GM23338 (cell line): ENCODE data around the gene RANGAP1. TPM values are rescaled to one million over a fixed set of nuclear protein-coding genes. Genes with fewer than 3 reads are reported as not detected.

ENCODE experiments used
- ATAC-seq: fragments of 200-7000 bp; cut with Tn5 transposase; 3 replicates; pipeline ENCODE4 v1.9.1; 2020
- DNase-seq: peaks from one replicate; pipeline ENCODE4 v3.0.0-alpha.2; 2015; ENCODE audit warnings: low spot score
- H2AFZ ChIP-seq: fragments of 200-600 bp; sonication (generic); 2 replicates; pipeline ENCODE4 v1.8.0; 2016; ENCODE audit warnings: antibody characterized with exemption, mild to moderate bottlenecking, moderate library complexity
- H3F3A ChIP-seq: fragments of 200-600 bp; sonication (generic); replicated peaks from 2 replicates; pipeline ENCODE4 v1.8.0; 2017; ENCODE audit warnings: antibody characterized with exemption, mixed run types, low read depth
- H3K27ac ChIP-seq: fragments of 200-600 bp; sonication (generic); 2 replicates; pipeline ENCODE4 v1.6.1; 2016; ENCODE audit warnings: low read depth
- H3K27me3 ChIP-seq: fragments of 200-600 bp; sonication (generic); 2 replicates; pipeline ENCODE4 v1.8.0; 2016; ENCODE audit warnings: mild to moderate bottlenecking, mixed run types, moderate library complexity; ENCODE audit not compliant: insufficient read depth
- H3K36me3 ChIP-seq: fragments of 200-600 bp; sonication (generic); 2 replicates; pipeline ENCODE4 v1.8.0; 2016; ENCODE audit warnings: mild to moderate bottlenecking; ENCODE audit not compliant: insufficient read depth
- H3K4me1 ChIP-seq: fragments of 200-600 bp; sonication (generic); 2 replicates; pipeline ENCODE4 v1.8.0; 2016; ENCODE audit warnings: mild to moderate bottlenecking, moderate library complexity; ENCODE audit not compliant: insufficient read depth
- H3K4me2 ChIP-seq: fragments of 200-600 bp; sonication (generic); 2 replicates; pipeline ENCODE4 v1.7.1; 2017; ENCODE audit warnings: mixed run types
- H3K4me3 ChIP-seq: fragments of 200-600 bp; sonication (generic); 2 replicates; pipeline ENCODE4 v1.6.1; 2016; ENCODE audit warnings: mixed run types
- H3K79me2 ChIP-seq: fragments of 200-600 bp; sonication (generic); replicated peaks from 2 replicates; pipeline ENCODE4 v1.8.0; 2017; ENCODE audit warnings: mild to moderate bottlenecking; ENCODE audit not compliant: insufficient read depth
- H3K9me2 ChIP-seq: fragments of 200-600 bp; sonication (generic); 2 replicates; pipeline ENCODE4 v1.8.0; 2017; ENCODE audit not compliant: insufficient read depth
- H4K20me1 ChIP-seq: fragments of 200-600 bp; sonication (generic); replicated peaks from 2 replicates; pipeline ENCODE4 v1.8.0; 2017; ENCODE audit warnings: mild to moderate bottlenecking; ENCODE audit not compliant: insufficient read depth
- H3K27ac Mint-ChIP-seq: 2 replicates; pipeline ENCODE4 v1.8.0; 2020; ENCODE audit warnings: inconsistent platforms, mild to moderate bottlenecking, moderate library complexity, mixed read lengths
- H3K27me3 Mint-ChIP-seq: 3 replicates; pipeline ENCODE4 v1.8.0; 2022; ENCODE audit warnings: low read depth, mild to moderate bottlenecking, moderate library complexity, mixed read lengths, inconsistent platforms; ENCODE audit not compliant: insufficient read depth, poor library complexity
- H3K36me3 Mint-ChIP-seq: 3 replicates; pipeline ENCODE4 v1.8.0; 2021; ENCODE audit warnings: low read depth, mild to moderate bottlenecking, inconsistent platforms, moderate library complexity, mixed read lengths
- H3K4me1 Mint-ChIP-seq: 3 replicates; pipeline ENCODE4 v1.8.0; 2020; ENCODE audit warnings: mild to moderate bottlenecking, inconsistent platforms, mixed read lengths
- H3K4me3 Mint-ChIP-seq: 3 replicates; pipeline ENCODE4 v1.8.0; 2021; ENCODE audit warnings: moderate library complexity, mild to moderate bottlenecking, inconsistent platforms, mixed read lengths
- H3K9me3 Mint-ChIP-seq: 3 replicates; pipeline ENCODE4 v1.8.0; 2020; ENCODE audit warnings: moderate library complexity, mild to moderate bottlenecking, inconsistent platforms, mixed read lengths
- CREB1 ChIP-seq: fragments of 250-450 bp; sonication (Bioruptor Pico); IDR thresholded peaks from 2 replicates; pipeline ENCODE4 v1.5.0; 2020; ENCODE audit warnings: low read depth, mild to moderate bottlenecking, moderate library complexity
- EZH2 ChIP-seq: fragments of 200-600 bp; sonication (generic); IDR thresholded peaks from one replicate; pipeline ENCODE4 v1.8.0; 2017; ENCODE audit warnings: antibody characterized with exemption, mild to moderate bottlenecking, low read depth; ENCODE audit not compliant: unreplicated experiment
- EZH2phosphoT487 ChIP-seq: fragments of 200-600 bp; sonication (generic); IDR thresholded peaks from one replicate; pipeline ENCODE4 v1.8.1; 2018; ENCODE audit warnings: antibody characterized with exemption; ENCODE audit not compliant: unreplicated experiment
- JUNB ChIP-seq: IDR thresholded peaks from one replicate; pipeline ENCODE4 v1.6.1; 2016; ENCODE audit warnings: antibody characterized with exemption; ENCODE audit not compliant: unreplicated experiment
- NANOG ChIP-seq: IDR thresholded peaks from 2 replicates; pipeline ENCODE4 v1.6.1; 2016; ENCODE audit warnings: antibody characterized with exemption, borderline replicate concordance
- POLR2AphosphoS5 ChIP-seq: IDR thresholded peaks from 2 replicates; pipeline ENCODE4 v1.6.1; 2016; ENCODE audit warnings: antibody characterized with exemption, low read depth
- STAT1 ChIP-seq: IDR thresholded peaks from one replicate; pipeline ENCODE4 v1.6.1; 2016; ENCODE audit warnings: antibody characterized with exemption; ENCODE audit not compliant: unreplicated experiment
- ZNF114 ChIP-seq: fragments of 250-450 bp; sonication (Bioruptor Pico); IDR thresholded peaks from 2 replicates; pipeline ENCODE4 v1.5.0; 2020; ENCODE audit warnings: mild to moderate bottlenecking, moderate library complexity
- ZNF331 ChIP-seq: fragments of 250-450 bp; sonication (Bioruptor Pico); IDR thresholded peaks from 2 replicates; pipeline ENCODE4 v1.5.0; 2020; ENCODE audit warnings: low read depth, mild to moderate bottlenecking, moderate library complexity
- polyA plus RNA-seq: library from polyadenylated mRNA; unstranded; fragments of >200 nt; fragmentation: Nextera tagmentation; extraction: Ambion mirVana; gene quantifications from 2 replicates; pipeline ENCODE4 v1.2.1, GENCODE V29; 2016
- total RNA-seq: library from RNA; depleted of rRNA; stranded (reverse); fragments of >200 nt; shearing (Covaris generic); gene quantifications from 2 replicates; pipeline ENCODE4 v1.2.3, GENCODE V29; 2014
- TF ChIP-seq, protein P1 (sequence below): IDR thresholded peaks from one replicate; pipeline ENCODE4 v1.6.1; 2018; ENCODE audit warnings: antibody characterized with exemption; ENCODE audit not compliant: unreplicated experiment
- TF ChIP-seq, protein P2 (sequence below): fragments of 250-450 bp; sonication (Bioruptor Pico); IDR thresholded peaks from 2 replicates; pipeline ENCODE4 v1.5.0; 2020; ENCODE audit warnings: mild to moderate bottlenecking, moderate library complexity
- TF ChIP-seq, protein P3 (sequence below), 2 experiments: fragments of 200-600 bp in 1 of 2; sonication (generic) in 1 of 2; conservative IDR thresholded peaks; 2 replicates each; pipeline versions ENCODE4 v1.5.1 to v1.6.1; 2016 to 2017; ENCODE audit warnings: antibody characterized with exemption in 2 of 2, low read depth in 2 of 2, mild to moderate bottlenecking in 2 of 2, moderate library complexity in 1 of 2
- TF ChIP-seq, protein P4 (sequence below): IDR thresholded peaks from 2 replicates; pipeline ENCODE4 v1.6.1; 2016; ENCODE audit warnings: antibody characterized with exemption

RANGAP1 gene
- total and polyA plus RNA-seq, 2 experiments from 2014 or later = 54.7 to 141 TPM

DNA sequence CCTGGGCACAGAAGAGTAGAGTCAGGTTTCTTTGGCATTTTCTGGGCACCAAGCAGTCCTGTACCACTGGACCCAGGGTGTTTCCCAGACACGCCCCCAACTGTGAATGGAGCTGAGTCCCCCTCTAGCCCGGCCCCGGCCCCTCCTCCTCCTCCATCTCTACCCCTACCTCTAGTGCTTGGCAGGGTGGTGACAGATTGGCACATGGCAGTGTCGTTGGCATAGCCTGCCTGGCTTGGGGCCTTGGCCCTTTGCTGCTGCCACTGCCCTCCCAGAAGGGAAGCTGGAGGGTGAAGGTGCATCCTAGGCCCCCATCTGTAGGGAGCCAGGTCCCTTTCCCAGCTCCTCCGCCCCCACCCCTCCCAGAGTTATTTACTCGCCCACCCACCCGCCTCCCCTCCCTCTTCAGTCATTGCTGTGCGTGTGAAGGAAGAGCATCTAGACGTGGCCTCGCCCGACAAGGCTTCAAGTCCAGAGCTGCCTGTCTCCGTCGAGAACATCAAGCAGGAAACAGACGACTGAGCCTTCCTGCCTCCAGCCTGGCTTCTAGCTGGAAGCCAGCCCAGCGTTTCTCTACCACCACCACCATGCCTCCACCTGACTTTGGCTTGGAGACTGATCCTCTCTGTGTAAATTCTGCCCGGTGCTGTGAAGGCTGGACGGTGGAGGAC, 56.1 kb downstream of the RANGAP1 start (continued):
- TF ChIP-seq, protein P1, sequence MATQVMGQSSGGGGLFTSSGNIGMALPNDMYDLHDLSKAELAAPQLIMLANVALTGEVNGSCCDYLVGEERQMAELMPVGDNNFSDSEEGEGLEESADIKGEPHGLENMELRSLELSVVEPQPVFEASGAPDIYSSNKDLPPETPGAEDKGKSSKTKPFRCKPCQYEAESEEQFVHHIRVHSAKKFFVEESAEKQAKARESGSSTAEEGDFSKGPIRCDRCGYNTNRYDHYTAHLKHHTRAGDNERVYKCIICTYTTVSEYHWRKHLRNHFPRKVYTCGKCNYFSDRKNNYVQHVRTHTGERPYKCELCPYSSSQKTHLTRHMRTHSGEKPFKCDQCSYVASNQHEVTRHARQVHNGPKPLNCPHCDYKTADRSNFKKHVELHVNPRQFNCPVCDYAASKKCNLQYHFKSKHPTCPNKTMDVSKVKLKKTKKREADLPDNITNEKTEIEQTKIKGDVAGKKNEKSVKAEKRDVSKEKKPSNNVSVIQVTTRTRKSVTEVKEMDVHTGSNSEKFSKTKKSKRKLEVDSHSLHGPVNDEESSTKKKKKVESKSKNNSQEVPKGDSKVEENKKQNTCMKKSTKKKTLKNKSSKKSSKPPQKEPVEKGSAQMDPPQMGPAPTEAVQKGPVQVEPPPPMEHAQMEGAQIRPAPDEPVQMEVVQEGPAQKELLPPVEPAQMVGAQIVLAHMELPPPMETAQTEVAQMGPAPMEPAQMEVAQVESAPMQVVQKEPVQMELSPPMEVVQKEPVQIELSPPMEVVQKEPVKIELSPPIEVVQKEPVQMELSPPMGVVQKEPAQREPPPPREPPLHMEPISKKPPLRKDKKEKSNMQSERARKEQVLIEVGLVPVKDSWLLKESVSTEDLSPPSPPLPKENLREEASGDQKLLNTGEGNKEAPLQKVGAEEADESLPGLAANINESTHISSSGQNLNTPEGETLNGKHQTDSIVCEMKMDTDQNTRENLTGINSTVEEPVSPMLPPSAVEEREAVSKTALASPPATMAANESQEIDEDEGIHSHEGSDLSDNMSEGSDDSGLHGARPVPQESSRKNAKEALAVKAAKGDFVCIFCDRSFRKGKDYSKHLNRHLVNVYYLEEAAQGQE = no peak
- TF ChIP-seq STAT1 (no peak), EZH2phosphoT487 (no peak), POLR2AphosphoS5 (no peak)

DNA sequence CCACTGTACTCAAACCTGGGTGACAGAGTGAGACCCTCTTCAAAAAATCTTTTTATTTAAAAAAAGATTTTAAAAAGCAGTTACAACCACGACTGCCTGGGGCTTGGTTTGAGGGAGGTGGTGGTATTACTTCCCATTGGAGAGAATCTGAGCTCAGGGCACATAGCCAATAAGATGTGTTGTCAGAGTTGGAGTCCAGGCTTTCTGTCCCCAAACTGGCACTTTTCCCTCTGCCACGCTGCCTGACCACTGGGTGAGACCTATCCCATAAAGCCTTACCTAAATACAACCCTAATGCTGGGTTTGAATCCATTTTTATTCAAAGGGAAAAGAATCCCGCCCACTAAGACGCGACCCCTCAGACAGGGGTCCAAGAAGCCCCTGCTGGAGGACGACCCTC, 56.8 kb downstream of the RANGAP1 start:
- H3K9me3 Mint-ChIP-seq = no peaks in the 10 kb centered on the region
- H3K4me3 Mint-ChIP-seq = no peak overlapping the region
- H3K4me1 Mint-ChIP-seq = no peaks in the 10 kb centered on the region
- ATAC-seq = no peak
- Histone ChIP-seq H3K27me3 (no peaks in the 10 kb centered on the region), H3K27ac (no peak overlapping the region), H3K36me3 (peaks cover 4% of the 10 kb centered on the region; the same call in 1 of the 2 replicates), H3K9me2 (no peaks in the 10 kb centered on the region), H4K20me1 (no peaks in the 10 kb centered on the region), H3K79me2 (no peaks in the 10 kb centered on the region), H3K4me1 (no peaks in the 10 kb centered on the region), H3K4me3 (no peak overlapping the region), H3F3A (no peaks in the 10 kb centered on the region), H2AFZ (no peak overlapping the region), H3K4me2 (no peak overlapping the region)
- H3K27me3 Mint-ChIP-seq = peaks cover 13% of the 10 kb centered on the region
- no peak overlapping the region for H3K27ac Mint-ChIP-seq
- no peak for DNase-seq
- H3K36me3 Mint-ChIP-seq = peaks cover 27% of the 10 kb centered on the region
- TF ChIP-seq, protein P2, sequence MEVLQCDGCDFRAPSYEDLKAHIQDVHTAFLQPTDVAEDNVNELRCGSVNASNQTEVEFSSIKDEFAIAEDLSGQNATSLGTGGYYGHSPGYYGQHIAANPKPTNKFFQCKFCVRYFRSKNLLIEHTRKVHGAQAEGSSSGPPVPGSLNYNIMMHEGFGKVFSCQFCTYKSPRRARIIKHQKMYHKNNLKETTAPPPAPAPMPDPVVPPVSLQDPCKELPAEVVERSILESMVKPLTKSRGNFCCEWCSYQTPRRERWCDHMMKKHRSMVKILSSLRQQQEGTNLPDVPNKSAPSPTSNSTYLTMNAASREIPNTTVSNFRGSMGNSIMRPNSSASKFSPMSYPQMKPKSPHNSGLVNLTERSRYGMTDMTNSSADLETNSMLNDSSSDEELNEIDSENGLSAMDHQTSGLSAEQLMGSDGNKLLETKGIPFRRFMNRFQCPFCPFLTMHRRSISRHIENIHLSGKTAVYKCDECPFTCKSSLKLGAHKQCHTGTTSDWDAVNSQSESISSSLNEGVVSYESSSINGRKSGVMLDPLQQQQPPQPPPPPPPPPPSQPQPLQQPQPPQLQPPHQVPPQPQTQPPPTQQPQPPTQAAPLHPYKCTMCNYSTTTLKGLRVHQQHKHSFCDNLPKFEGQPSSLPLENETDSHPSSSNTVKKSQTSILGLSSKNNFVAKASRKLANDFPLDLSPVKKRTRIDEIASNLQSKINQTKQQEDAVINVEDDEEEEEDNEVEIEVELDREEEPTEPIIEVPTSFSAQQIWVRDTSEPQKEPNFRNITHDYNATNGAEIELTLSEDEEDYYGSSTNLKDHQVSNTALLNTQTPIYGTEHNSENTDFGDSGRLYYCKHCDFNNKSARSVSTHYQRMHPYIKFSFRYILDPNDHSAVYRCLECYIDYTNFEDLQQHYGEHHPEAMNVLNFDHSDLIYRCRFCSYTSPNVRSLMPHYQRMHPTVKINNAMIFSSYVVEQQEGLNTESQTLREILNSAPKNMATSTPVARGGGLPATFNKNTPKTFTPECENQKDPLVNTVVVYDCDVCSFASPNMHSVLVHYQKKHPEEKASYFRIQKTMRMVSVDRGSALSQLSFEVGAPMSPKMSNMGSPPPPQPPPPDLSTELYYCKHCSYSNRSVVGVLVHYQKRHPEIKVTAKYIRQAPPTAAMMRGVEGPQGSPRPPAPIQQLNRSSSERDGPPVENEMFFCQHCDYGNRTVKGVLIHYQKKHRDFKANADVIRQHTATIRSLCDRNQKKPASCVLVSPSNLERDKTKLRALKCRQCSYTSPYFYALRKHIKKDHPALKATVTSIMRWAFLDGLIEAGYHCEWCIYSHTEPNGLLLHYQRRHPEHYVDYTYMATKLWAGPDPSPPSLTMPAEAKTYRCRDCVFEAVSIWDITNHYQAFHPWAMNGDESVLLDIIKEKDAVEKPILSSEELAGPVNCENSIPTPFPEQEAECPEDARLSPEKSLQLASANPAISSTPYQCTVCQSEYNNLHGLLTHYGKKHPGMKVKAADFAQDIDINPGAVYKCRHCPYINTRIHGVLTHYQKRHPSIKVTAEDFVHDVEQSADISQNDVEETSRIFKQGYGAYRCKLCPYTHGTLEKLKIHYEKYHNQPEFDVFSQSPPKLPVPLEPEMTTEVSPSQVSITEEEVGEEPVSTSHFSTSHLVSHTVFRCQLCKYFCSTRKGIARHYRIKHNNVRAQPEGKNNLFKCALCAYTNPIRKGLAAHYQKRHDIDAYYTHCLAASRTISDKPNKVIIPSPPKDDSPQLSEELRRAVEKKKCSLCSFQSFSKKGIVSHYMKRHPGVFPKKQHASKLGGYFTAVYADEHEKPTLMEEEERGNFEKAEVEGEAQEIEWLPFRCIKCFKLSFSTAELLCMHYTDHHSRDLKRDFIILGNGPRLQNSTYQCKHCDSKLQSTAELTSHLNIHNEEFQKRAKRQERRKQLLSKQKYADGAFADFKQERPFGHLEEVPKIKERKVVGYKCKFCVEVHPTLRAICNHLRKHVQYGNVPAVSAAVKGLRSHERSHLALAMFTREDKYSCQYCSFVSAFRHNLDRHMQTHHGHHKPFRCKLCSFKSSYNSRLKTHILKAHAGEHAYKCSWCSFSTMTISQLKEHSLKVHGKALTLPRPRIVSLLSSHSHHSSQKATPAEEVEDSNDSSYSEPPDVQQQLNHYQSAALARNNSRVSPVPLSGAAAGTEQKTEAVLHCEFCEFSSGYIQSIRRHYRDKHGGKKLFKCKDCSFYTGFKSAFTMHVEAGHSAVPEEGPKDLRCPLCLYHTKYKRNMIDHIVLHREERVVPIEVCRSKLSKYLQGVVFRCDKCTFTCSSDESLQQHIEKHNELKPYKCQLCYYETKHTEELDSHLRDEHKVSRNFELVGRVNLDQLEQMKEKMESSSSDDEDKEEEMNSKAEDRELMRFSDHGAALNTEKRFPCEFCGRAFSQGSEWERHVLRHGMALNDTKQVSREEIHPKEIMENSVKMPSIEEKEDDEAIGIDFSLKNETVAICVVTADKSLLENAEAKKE (CRISPR knock-in tag) = no peak
- TF ChIP-seq, protein P3, sequence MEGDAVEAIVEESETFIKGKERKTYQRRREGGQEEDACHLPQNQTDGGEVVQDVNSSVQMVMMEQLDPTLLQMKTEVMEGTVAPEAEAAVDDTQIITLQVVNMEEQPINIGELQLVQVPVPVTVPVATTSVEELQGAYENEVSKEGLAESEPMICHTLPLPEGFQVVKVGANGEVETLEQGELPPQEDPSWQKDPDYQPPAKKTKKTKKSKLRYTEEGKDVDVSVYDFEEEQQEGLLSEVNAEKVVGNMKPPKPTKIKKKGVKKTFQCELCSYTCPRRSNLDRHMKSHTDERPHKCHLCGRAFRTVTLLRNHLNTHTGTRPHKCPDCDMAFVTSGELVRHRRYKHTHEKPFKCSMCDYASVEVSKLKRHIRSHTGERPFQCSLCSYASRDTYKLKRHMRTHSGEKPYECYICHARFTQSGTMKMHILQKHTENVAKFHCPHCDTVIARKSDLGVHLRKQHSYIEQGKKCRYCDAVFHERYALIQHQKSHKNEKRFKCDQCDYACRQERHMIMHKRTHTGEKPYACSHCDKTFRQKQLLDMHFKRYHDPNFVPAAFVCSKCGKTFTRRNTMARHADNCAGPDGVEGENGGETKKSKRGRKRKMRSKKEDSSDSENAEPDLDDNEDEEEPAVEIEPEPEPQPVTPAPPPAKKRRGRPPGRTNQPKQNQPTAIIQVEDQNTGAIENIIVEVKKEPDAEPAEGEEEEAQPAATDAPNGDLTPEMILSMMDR (conservative IDR thresholded peaks at IDR 0.05; ENCODE audit: low read depth in 2 of 2) = no peak
- TF ChIP-seq ZNF114 (no peak), ZNF331 (no peak), JUNB (no peak), EZH2 (no peak), CREB1 (no peak), STAT1 (no peak), NANOG (no peak), POLR2AphosphoS5 (no peak)
- TF ChIP-seq, protein P4, sequence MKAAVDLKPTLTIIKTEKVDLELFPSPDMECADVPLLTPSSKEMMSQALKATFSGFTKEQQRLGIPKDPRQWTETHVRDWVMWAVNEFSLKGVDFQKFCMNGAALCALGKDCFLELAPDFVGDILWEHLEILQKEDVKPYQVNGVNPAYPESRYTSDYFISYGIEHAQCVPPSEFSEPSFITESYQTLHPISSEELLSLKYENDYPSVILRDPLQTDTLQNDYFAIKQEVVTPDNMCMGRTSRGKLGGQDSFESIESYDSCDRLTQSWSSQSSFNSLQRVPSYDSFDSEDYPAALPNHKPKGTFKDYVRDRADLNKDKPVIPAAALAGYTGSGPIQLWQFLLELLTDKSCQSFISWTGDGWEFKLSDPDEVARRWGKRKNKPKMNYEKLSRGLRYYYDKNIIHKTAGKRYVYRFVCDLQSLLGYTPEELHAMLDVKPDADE = no peak
